ENCODE measurements around the gene RPS6KA5. TPM values are rescaled to one million over a fixed set of nuclear protein-coding genes. Genes with fewer than 3 reads are reported as not detected.
"Not testable (repeated sequence)": the region's sequence is repeated elsewhere in the genome, so short reads cannot be mapped to it uniquely, and the experiment has no call there.

Gene RPS6KA5
- total RNA-seq, 1 donor from 2014 or later, result 11.3 TPM

DNA sequence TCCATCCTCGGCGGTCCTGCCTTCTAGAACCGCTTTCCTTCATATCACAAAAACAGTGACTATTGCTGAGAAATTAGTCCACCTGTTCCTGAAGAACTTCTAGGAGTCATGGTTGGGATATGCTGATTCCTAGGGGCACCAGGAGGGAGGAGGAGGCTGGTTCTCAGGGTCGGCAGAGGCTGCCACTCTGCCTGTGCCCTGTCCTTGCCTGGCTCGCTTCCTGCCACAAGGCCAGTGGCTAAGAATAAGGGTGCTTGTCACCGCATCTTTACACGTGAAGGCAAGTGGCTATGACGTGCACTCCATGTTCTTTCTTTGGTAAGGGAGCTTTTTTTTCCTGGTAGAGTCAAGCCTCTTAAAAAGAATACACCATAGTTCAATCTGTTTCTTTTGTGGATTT lies 34.7 kb upstream of the RPS6KA5 start:
- Histone ChIP-seq H3K4me3 (no peak overlapping the region), H3K27ac (no peak overlapping the region), H3K27me3 (ENCODE audit: low read depth) (no peaks in the 10 kb centered on the region), H3K9me3 (no peaks in the 10 kb centered on the region), H3K4me1 (no peaks in the 10 kb centered on the region), H3K36me3 (no peaks in the 10 kb centered on the region)
- ATAC-seq (no peak), DNase-seq (no peak)
- intact Hi-C loops (cut with DNase I), result no loop called here
- TF ChIP-seq, protein P1, sequence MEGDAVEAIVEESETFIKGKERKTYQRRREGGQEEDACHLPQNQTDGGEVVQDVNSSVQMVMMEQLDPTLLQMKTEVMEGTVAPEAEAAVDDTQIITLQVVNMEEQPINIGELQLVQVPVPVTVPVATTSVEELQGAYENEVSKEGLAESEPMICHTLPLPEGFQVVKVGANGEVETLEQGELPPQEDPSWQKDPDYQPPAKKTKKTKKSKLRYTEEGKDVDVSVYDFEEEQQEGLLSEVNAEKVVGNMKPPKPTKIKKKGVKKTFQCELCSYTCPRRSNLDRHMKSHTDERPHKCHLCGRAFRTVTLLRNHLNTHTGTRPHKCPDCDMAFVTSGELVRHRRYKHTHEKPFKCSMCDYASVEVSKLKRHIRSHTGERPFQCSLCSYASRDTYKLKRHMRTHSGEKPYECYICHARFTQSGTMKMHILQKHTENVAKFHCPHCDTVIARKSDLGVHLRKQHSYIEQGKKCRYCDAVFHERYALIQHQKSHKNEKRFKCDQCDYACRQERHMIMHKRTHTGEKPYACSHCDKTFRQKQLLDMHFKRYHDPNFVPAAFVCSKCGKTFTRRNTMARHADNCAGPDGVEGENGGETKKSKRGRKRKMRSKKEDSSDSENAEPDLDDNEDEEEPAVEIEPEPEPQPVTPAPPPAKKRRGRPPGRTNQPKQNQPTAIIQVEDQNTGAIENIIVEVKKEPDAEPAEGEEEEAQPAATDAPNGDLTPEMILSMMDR (IDR thresholded peaks at IDR 0.05), result no peak

DNA sequence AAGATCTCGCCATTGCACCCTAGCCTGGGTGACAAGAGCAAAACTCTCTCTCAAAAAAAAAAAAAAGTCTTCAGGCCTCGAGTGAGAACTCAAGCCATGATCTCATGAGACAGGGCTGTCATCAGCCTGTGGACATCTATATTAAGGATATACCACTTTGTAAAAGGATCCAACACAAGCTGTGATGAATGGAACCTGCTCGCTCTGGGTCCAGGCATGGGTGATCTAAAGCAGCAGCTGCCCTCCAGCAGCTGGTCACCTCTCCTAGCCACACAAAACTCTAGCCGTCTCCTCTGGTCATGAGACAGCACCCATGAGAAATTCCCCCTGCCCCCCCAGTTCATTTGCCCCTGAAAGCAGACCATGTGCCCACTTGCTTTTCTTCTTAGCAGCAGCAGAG lies 34.3 kb upstream of the RPS6KA5 start:
- TF ChIP-seq, protein P1 (IDR thresholded peaks at IDR 0.05), result no peak
- Histone ChIP-seq H3K27ac (no peak overlapping the region), H3K4me3 (no peak overlapping the region), H3K9me3 (no peaks in the 10 kb centered on the region), H3K27me3 (ENCODE audit: low read depth) (no peaks in the 10 kb centered on the region), H3K36me3 (no peaks in the 10 kb centered on the region), H3K4me1 (no peaks in the 10 kb centered on the region)
- no peak for ATAC-seq
- intact Hi-C loops (cut with DNase I), result no loop called here
- DNase-seq, result no peak

DNA sequence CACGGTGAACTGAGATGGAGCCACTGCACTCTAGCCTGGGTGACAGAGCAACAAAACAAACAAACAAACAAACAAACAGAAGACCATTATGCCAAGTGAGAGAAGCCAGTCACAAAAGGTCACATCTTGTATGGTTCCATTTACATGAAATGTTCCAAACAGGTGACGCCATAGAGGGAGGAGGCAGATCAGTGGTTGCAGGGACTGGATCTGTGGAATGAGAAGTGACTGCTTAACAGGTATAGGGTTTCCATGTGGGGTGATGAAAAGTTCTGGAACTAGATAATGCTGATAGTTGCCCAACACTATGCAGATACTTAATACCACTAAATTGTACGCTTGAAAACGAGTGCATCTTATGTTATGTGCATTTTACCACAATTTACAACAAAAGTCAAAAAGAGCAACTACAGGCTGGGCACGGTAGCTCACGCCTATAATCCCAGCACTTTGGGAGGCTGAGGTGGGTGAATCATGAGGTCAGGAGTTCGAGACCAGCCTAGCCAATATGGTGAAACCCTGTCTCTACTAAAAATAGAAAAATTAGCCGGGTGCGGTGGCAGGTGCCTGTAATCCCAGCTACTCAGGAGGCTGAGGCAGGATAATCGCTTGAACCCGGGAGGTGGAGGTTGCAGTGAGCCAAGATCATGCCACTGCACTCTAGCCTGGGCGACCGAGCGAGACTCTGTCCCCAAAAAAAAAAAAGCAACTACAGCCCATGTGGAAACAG lies 33.5 kb upstream of the RPS6KA5 start:
- H3K4me1 ChIP-seq; H3K27ac ChIP-seq; H3K36me3 ChIP-seq; H3K4me3 ChIP-seq; ATAC-seq; H3K9me3 ChIP-seq; DNase-seq; H3K27me3 ChIP-seq (ENCODE audit: low read depth); intact Hi-C loops (cut with DNase I): not testable (repeated sequence)

DNA sequence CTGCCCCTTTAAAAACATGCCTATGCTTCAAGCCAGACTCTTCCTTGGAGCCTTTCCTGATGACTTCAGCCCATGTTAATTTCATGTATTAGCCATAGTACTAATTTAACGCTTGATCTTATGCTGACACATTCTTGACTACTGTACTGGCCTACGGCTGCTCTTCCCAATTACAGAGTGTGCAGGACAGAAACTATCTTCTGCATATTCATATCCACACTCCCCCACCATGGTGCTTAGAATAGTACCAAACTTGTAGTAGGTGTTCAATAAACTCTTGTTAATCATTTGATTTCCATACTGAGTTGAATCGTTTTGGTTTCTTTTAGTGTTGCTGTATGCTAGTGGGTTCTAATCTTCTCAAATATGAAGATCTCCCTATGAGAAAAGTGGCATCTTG lies 31.6 kb upstream of the RPS6KA5 start:
- no peaks in the 10 kb centered on the region for H3K36me3 ChIP-seq
- no peaks in the 10 kb centered on the region for H3K9me3 ChIP-seq
- intact Hi-C loops (cut with DNase I), result no loop called here
- TF ChIP-seq, protein P1 (IDR thresholded peaks at IDR 0.05), result no peak
- no peak for ATAC-seq
- no peaks in the 10 kb centered on the region for H3K27me3 ChIP-seq (ENCODE audit: low read depth)
- H3K27ac ChIP-seq, result no peak overlapping the region
- DNase-seq, result no peak
- H3K4me3 ChIP-seq, result no peak overlapping the region
- no peaks in the 10 kb centered on the region for H3K4me1 ChIP-seq

DNA sequence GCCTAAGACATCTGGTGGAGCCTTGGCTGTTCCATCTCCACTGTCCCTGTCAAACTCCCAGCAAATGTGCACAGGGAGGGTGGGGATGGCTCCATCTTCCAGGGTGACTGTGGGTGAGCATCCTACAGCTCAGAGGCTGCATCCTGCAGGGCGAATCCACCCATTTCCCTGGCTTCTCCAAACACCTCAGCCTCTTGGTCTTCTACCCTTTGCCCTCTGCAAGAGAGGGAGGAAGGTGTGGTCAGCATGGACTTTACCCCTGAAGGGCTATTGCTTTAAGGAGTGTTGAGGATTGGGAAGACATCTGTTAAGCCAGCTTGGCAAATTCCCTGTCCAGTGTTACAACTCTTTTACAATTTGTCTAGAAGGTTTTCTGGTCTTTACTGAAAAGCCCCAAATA lies 30.3 kb upstream of the RPS6KA5 start:
- Histone ChIP-seq H3K36me3 (no peaks in the 10 kb centered on the region), H3K27ac (no peak overlapping the region), H3K27me3 (ENCODE audit: low read depth) (no peaks in the 10 kb centered on the region), H3K4me3 (no peak overlapping the region), H3K9me3 (no peaks in the 10 kb centered on the region), H3K4me1 (no peaks in the 10 kb centered on the region)
- TF ChIP-seq, protein P1 (IDR thresholded peaks at IDR 0.05), result no peak
- intact Hi-C loops (cut with DNase I), result no loop called here
- ATAC-seq (no peak), DNase-seq (no peak)

DNA sequence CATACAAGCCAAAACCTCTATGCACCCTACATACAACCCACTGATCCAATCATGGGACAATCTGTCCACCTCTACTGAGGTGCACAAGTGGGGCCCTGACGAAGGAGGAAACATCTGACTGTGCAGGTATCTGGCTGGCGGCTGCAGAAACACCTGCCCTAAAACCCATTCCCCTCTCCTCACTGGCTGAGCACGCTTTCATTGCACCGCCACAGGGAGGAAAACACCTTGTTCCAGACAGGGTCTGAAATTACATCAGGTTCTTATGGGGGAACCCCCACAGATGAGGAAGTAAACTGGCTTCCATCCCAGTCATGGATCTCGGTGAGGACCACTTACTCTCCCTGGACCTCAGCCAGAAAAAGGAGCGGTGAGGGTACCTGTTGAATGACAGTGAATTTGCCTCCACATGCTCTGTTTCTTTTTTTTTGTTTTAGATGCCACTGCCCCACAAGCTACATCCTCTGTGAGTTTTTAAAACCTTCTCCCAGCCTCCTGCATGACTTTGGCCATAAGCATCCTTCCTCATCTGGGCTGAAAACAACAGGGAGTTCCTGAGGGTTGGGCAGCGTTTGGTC lies 29.6 kb upstream of the RPS6KA5 start:
- Histone ChIP-seq H3K27me3 (ENCODE audit: low read depth) (no peaks in the 10 kb centered on the region), H3K9me3 (no peaks in the 10 kb centered on the region), H3K4me1 (no peaks in the 10 kb centered on the region), H3K36me3 (no peaks in the 10 kb centered on the region), H3K27ac (no peak overlapping the region), H3K4me3 (no peak overlapping the region)
- ATAC-seq (no peak), DNase-seq (no peak)
- intact Hi-C loops (cut with DNase I), result no loop called here
- TF ChIP-seq, protein P1 (IDR thresholded peaks at IDR 0.05), result no peak
